Medulla oblongata (tissue), 1 donor: ENCODE measurements around the gene SUPT5H.

Experiments
- DNase-seq: peaks from one replicate; pipeline ENCODE4 v3.0.0-alpha.2; 2015; ENCODE audit errors: extremely low spot score

The SUPT5H gene

GRCh38 chr19:39445196-39446111 is at the start of gene SUPT5H:
TSS of gene SUPT5H (plus strand) at chr19:39445582. CDS start at chr19:39445891, 309 bp downstream.
- DNase-seq: peak; percentile 97

GRCh38 chr19:39397360-39398296 is 47.8 kb upstream of the SUPT5H start:
- peak; percentile 86 for DNase-seq

DNA sequence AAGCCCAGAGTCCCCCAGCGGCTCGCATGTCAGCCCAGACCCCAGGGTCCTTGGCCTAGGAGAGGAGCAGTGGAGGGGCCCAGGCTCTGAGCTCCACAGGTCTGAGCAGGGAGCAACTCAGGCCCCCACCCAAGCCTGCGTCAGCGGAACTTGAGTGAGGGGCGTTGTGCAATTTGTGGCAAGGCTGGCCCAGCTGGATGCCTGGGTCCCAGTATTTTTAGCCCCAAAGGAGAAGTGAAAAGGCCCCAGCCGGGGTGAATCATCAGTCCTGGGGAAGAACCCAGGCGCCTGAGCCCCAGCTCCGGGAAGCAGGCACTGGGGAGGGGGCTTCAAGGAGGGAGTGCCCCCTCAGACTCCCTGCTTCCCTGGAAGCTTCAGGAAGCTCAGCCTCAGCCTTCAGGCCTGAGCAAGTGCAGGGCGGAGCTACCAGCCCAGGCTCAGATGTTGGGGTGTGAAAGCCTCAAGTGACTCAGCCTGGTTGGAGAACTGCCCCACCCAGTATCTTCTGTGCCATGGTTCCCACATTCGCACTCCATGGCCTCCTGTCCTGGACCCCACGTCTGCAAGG is 47.0 kb upstream of the SUPT5H start:
- DNase-seq: peak; percentile 73

DNA sequence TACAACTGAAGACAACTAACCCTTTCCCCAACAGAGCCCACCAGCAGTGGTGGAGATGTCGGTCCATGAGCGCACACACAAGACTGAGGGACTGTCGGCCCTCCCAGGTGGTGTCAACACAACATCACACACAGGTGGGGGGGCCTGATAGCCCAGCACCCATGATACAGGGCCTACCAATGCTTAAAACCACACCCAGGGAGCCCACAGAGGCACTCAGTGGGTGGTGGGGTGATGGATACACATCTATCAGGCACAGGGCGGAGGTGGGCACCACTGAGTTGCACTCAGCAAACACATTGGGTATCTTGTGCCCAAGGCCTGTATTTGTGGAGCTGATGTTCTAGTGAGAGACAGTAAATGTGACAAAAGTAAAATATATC is 45.7 kb upstream of the SUPT5H start:
- no peak for DNase-seq

DNA sequence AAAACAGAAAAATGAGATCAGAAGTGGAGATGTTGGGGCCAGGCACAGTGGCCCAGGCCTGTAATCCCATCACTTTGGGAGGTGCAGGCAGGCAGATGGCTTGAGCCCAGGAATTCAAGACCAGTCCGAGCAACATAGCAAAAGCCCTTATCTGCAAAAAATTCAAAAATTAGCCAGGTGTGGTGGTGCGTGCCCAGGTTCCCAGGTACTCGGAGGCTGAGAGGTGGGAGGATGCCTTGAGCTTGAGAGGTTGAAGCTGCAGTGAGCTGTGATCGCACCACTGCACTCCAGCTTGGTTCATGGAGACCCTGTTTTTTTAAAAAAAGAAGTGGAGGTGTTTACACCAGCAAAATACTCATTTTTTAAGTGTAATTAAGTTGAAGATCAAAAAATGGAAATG is 45.3 kb upstream of the SUPT5H start:
- DNase-seq: no peak

GRCh38 chr19:39401070-39401548 is 44.3 kb upstream of the SUPT5H start:
- no peak for DNase-seq

GRCh38 chr19:39401549-39402345 is 43.6 kb upstream of the SUPT5H start:
- DNase-seq: peak; percentile 65

DNA sequence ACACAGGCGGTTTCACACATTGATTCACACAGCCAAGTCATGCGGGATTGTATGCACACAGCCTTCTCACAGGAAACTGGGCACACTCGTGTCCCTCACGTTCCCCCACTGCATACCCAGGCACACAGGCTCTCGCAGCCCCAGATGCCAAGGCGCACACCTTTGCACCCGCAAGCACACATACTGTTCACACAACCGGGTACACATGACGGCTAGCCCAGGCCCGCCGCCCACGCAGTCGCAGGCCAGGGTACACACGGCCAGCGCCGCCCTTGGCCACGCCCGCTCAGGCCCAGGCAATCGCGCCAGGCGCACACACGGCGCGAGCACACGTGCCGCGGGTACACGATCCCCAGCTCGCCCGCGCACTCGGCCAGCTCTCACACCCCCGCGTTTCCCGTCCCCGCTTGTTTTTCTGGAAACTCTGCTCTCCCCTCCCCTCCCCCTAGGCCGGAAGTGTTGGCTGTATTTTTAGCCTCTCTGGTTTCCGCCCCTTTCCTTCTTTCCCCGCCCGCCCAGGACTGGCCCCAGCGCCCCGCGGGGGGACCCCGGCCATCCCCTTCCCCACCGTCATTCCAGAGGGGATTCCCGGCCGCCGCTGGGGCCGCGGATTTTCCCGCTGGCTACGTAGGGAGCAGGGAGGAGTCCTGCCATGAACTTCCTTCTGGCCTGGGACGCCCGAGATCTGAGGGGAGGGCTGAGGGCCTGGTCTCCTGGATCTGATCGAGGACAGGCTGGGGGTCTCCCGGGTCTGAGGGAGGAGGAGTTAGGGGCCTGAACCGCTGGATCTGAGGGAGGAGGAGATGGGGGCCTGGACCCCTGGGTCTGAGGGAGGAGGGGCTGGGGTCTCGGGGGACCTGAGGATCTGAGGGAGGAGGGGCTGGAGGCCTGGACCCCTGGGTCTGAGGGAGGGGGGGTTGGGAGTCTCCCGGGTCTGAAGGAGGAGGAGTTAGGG is 42.8 kb upstream of the SUPT5H start:
- peak; percentile 84 for DNase-seq

- DNase-seq: peak; percentile 88
Measured at GRCh38 chr19:39403331-39404312, 41.8 kb upstream of the SUPT5H start.

DNA sequence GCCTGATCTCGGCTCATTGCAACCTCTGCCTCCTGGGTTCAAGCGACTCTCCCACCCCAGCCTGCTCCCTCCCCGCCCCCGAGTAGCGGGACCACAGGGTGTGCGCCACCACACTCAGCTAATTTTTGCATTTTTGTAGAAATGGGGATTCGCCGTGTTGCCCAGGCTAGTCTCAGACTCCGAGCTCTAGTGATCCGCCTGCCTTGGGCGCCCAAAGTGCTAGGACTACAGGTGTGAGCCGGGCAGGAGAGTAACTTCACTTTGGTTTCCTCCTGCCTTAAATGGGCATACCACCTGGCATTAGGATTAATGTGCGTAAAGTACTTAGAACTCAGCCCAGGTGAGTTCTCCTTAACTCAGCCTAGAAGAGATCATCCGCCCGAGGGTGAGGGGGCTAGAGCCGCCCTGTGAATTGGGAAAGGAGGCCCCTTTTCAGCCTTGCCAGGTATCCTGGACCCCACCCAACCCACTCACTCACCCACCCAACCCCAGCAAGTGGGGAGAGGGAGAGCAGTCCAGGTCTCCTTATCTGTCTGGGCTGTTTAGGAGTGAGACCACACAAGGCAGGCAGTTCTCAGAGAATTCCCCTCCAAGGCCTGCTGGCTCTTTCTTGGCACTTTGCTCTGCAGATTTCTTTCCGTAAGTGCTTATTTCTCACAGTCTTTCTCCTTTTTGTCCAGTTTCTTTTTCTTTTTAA is 40.0 kb upstream of the SUPT5H start:
- DNase-seq: no peak

DNA sequence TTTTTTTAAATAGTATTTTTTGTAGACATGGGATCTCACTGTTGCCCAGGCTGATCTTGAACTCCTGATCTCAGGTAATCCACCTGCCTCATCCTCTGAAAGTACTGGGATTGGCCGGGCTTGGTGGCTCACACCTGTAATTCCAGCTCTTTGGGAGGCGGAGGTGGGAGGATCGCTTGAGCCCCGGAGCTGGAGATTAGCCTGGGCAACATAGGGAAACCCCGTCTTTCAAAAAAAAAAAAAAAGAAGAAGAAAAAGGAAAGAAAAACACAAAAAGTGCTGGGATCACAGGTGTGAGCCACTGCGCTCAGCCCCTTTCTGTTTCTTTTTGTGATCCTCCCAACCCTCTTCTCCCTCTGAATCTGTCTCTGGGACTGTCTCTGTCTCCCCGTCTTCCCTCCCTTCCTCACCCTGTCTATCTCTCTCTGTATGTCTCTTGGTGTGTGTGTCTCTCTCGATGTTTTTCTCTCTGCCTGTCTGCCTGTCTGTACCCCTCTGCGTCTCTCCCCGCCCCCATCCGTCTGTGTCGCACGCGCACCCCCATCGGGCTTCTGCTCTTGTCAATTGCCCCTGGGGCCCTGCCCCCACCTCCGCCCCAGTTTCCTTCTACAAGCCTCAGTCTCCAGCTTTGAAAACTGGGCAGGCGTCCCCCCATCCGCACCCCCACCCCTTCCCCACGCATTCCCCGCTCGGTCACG is 39.3 kb upstream of the SUPT5H start:
- no peak for DNase-seq

DNA sequence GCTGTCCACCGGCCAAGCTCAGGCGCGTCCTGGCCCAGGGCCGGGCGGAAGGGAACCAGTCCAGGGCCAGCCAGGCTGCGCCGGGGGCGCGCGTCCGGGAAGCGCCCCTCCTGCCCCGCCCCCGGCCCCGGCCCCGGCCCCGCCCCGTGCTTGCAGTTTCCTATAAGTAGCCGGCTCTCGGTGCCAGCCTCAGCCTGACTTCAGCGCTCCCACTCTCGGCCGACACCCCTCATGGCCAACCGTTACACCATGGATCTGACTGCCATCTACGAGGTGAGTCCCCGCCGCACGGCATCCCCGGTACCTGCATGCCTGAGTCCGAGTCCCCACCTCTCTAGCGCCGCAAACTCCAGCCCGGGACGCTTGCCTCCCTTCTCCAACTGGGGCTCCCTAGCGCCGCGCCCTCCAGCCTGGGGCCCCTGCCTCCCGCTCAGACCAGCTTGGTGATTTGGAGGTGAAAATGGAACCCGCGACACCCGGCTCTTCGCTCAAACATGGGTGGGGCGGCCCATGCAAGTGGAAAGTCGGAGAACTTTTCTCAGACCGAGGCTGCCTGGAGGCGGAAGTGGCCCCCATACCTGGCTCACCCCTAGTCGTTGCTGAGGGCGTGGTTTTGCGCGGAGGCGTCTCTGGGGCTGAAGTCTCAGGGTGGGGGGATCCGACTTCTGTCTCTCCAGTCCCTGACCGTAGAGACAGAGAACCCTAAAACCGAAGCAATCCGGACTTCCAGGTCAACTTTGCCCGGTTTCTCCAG is 38.5 kb upstream of the SUPT5H start, which contains the start of gene ZFP36:
ZFP36 (plus strand) TSS at position 192 of the 754 bp plus-strand sequence; CDS start at position 250, 58 bp downstream.
- DNase-seq: peak; percentile 82

DNA sequence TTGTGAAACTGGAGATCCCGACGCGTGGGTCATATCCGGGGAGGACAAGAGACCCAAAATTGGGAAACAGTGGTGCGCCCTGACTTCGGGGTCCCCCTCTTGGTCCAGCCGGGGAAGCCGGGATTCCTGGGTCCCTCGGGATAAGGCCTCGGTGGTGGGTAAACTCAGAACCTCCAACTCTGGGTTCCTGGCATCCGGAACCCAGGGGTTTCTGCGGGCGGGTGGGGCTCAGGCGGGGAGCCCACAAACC is 38.0 kb upstream of the SUPT5H start:
- DNase-seq: no peak

GRCh38 chr19:39407660-39408391 is 37.6 kb upstream of the SUPT5H start:
- DNase-seq: no peak

DNA sequence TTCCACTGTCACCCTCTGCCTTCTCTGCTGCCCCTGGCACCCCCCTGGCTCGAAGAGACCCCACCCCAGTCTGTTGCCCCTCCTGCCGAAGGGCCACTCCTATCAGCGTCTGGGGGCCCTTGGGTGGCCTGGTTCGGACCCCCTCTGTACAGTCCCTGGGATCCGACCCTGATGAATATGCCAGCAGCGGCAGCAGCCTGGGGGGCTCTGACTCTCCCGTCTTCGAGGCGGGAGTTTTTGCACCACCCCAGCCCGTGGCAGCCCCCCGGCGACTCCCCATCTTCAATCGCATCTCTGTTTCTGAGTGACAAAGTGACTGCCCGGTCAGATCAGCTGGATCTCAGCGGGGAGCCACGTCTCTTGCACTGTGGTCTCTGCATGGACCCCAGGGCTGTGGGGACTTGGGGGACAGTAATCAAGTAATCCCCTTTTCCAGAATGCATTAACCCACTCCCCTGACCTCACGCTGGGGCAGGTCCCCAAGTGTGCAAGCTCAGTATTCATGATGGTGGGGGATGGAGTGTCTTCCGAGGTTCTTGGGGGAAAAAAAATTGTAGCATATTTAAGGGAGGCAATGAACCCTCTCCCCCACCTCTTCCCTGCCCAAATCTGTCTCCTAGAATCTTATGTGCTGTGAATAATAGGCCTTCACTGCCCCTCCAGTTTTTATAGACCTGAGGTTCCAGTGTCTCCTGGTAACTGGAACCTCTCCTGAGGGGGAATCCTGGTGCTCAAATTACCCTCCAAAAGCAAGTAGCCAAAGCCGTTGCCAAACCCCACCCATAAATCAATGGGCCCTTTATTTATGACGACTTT is 36.8 kb upstream of the SUPT5H start:
- no peak for DNase-seq
